HG03378 (cell line): ENCODE data around the gene PMIS2.

Experiments
- ATAC-seq: cut with Tn5 transposase; IDR thresholded peaks from one replicate; pipeline ENCODE4 v1.9.1; 2021; ENCODE audit warnings: mild to moderate bottlenecking, moderate library complexity; ENCODE audit not compliant: unreplicated experiment

PMIS2 gene

DNA sequence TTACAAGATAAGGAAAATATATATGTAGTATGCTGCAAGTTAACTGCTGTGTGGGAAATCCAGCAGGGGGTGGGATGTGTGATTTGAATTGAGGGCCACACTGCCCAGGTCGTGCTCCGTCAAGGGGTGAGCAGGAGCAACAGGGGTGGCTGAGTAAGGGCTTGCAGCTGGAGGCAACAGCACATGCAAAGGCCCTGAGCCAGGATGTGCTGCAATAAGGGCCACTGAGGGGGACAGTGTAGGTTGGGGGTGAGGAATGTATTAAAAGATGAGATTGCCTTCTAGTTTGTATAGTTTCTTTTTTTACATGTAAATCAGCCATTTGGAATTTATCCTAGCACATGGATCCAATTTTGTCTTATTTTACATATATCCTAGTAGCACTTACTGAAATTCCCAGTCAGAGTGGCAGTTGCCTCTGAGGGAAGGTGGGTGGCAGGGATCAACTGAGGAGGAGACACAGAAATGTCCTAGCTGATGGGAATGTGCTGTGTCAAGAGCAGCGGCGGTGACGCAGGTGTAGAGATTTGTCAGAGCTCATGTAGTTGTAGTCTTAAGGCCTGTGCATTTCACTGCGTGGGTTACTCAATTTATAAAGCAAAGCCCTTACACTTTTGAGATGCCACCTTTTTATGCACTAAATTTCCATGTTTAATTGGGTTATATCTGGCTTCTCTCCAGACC is 37.5 kb downstream of the PMIS2 start:
- no peak for ATAC-seq

DNA sequence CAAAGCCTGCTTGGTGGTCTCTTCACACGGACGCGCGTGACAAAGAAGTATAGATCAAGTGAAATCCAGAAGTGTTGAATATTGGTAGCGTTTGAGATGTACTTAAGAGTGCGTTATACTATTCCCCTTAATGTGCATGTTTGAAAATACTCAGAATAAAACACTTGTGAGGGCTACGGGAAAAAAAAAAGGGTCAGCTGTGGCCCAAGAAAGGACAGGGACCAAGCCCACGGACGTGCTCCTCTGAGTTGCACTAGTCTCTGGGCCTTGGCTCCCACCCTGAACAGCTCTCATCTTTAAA is 42.2 kb downstream of the PMIS2 start:
- ATAC-seq = no peak

DNA sequence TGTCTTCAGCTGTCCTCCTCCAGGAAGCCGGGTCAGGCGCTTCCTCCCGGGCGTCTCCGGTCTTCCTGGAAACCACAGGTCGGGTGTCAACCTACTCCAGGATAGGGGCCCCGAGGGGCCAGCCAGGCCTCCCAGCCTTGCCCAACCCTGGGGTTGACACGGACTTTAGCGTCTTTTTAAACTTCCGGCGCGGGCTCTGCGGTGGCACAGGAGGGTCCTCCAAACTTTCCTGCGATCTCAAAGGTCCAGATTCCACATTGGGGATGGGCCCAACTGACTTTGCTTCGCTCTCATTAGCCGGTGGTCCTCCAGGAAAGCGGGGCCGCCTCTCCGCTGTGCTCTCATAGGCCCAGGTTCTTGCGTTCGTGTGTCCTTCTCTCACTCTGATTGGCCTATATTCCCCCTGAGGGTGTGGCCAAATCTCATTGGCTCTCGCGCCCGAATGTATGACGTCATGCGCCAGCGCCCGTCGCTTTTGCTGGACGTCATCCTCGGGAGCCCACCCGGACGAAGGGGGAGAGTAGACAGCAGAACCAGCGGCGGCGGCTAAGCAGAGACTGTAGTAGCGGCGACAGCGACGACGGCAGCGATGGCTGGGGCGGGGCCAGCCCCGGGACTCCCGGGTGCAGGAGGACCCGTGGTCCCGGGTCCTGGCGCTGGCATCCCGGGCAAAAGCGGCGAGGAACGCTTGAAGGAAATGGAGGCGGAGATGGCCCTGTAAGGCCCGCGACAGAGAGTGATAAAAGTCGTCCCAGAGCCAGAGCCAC is 42.8 kb downstream of the PMIS2 start, which contains the start of gene RBM42:
TSS of gene RBM42 (plus strand) at position 472 of the 767 bp plus-strand sequence. CDS start at position 590, 118 bp downstream.
- ATAC-seq = peak; percentile 91

GRCh38 chr19:35629332-35629633 is 43.3 kb downstream of the PMIS2 start:
- ATAC-seq = no peak

GRCh38 chr19:35633727-35634440 is 47.9 kb downstream of the PMIS2 start:
- no peak for ATAC-seq

GRCh38 chr19:35636651-35637050 is 50.7 kb downstream of the PMIS2 start:
- no peak for ATAC-seq
